Spinal cord (tissue), 10 donors: Measurements from ENCODE around the gene DVL2. TPM values are rescaled to one million over a fixed set of nuclear protein-coding genes. Genes with fewer than 3 reads are reported as not detected.
"Not testable (repeated sequence)": the region's sequence is repeated elsewhere in the genome, so short reads cannot be mapped to it uniquely, and the experiment has no call there.

ENCODE experiments used
- DNase-seq, 6 donors: peaks; one replicate each; pipeline versions ENCODE4 v3.0.0 to v3.0.0-alpha.2; 2013 to 2015; ENCODE audit warnings: low spot score in 6 of 6, low read depth in 4 of 6
- H3K27ac ChIP-seq: one replicate; pipeline ENCODE4 v1.5.1; 2013; ENCODE audit warnings: low read depth, low read length, control low read depth
- H3K27me3 ChIP-seq: one replicate; pipeline ENCODE4 v1.6.1; 2013; ENCODE audit warnings: low read length; ENCODE audit not compliant: control insufficient read depth, insufficient read depth
- H3K36me3 ChIP-seq: one replicate; pipeline ENCODE4 v1.6.1; 2013; ENCODE audit warnings: low read length; ENCODE audit not compliant: control insufficient read depth, insufficient read depth
- H3K4me1 ChIP-seq: one replicate; pipeline ENCODE4 v1.6.1; 2013; ENCODE audit warnings: low read length; ENCODE audit not compliant: control insufficient read depth, insufficient read depth
- H3K4me3 ChIP-seq: one replicate; pipeline ENCODE4 v1.5.1; 2013; ENCODE audit warnings: low read depth, low read length, control low read depth
- H3K9me3 ChIP-seq: one replicate; pipeline ENCODE4 v1.6.1; 2013; ENCODE audit warnings: low read length; ENCODE audit not compliant: control insufficient read depth, insufficient read depth
- WGBS: methylation state at CpG from one replicate; pipeline ENCODE4 v1.1.5; 2013; ENCODE audit warnings: missing lambda C conversion rate; ENCODE audit not compliant: insufficient coverage; 5-methylcytosine and 5-hydroxymethylcytosine counted together
- polyA plus RNA-seq, 2 donors: library from polyadenylated mRNA; unstranded; fragments of 120-200 nt; gene quantifications; one replicate each; pipeline ENCODE4 v1.2.1, GENCODE V29; 2013; ENCODE audit not compliant: insufficient read length in 2 of 2
- total RNA-seq, 2 donors: library from RNA; depleted of rRNA in 1 of 2; stranded (reverse); fragments of 120-200 nt in 1 of 2; fragments of >200 nt in 1 of 2; gene quantifications; one replicate each; pipeline versions ENCODE4 v1.2.3 to v1.2.4, GENCODE V29; 2013 to 2014
- donor health status: healthy.

The DVL2 gene
- total and polyA plus RNA-seq, 4 donors: 31.7 to 59.7 (median 47.2) TPM

- DNase-seq: no peak
- H3K27ac ChIP-seq: no peak overlapping the region
- H3K9me3 ChIP-seq: no peaks in the 10 kb centered on the region
- H3K4me3 ChIP-seq: no peak overlapping the region
- no CpG with 5 or more reads among the region's 5 CpGs for WGBS
- H3K36me3 ChIP-seq: peaks cover 32% of the 10 kb centered on the region
- no peaks in the 10 kb centered on the region for H3K27me3 ChIP-seq
- H3K4me1 ChIP-seq: peaks cover 34% of the 10 kb centered on the region
Measured at GRCh38 chr17:7246779-7247178, 12.5 kb upstream of the DVL2 start.

- peaks cover 43% of the 10 kb centered on the region for H3K36me3 ChIP-seq
- 86% methylated on average over 4 of the region's 10 CpGs for WGBS
- H3K27ac ChIP-seq, H3K4me3 ChIP-seq, DNase-seq, H3K27me3 ChIP-seq, H3K9me3 ChIP-seq: not testable (repeated sequence)
- peaks cover 26% of the 10 kb centered on the region for H3K4me1 ChIP-seq
Measured at GRCh38 chr17:7243838-7244237, 9.5 kb upstream of the DVL2 start.

GRCh38 chr17:7243453-7243729 is 9.1 kb upstream of the DVL2 start:
- H3K36me3 ChIP-seq: peaks cover 43% of the 10 kb centered on the region
- peak overlapping the region; percentile 89 for H3K4me3 ChIP-seq
- H3K9me3 ChIP-seq: no peaks in the 10 kb centered on the region
- H3K27ac ChIP-seq: peak overlapping the region; percentile 100
- no peaks in the 10 kb centered on the region for H3K27me3 ChIP-seq
- H3K4me1 ChIP-seq: peaks cover 22% of the 10 kb centered on the region
- WGBS: 17% methylated on average over 1 of the region's 2 CpGs
- no peak for DNase-seq

GRCh38 chr17:7242717-7243452 is 8.6 kb upstream of the DVL2 start:
- H3K36me3 ChIP-seq: peaks cover 43% of the 10 kb centered on the region
- H3K27ac ChIP-seq: peak overlapping the region; percentile 100
- no peaks in the 10 kb centered on the region for H3K27me3 ChIP-seq
- H3K4me3 ChIP-seq: peak overlapping the region; percentile 89
- DNase-seq: peak; percentile 94 to 100 (median 98)
- peaks cover 22% of the 10 kb centered on the region for H3K4me1 ChIP-seq
- H3K9me3 ChIP-seq: no peaks in the 10 kb centered on the region
- WGBS: under 1% methylated on average over 49 of the region's 49 CpGs

- DNase-seq: peak; percentile 92 to 99 (median 96)
- no peaks in the 10 kb centered on the region for H3K27me3 ChIP-seq
- H3K9me3 ChIP-seq: no peaks in the 10 kb centered on the region
- WGBS: 0% methylated on average over 45 of the region's 62 CpGs
- H3K4me3 ChIP-seq: peak within 1 kb of the TSS; percentile 89
- peaks cover 43% of the 10 kb centered on the region for H3K36me3 ChIP-seq
- H3K4me1 ChIP-seq: peaks cover 27% of the 10 kb centered on the region
- peak within 1 kb of the TSS; percentile 100 for H3K27ac ChIP-seq
Measured at GRCh38 chr17:7241783-7242716, 7.7 kb upstream of the DVL2 start, which contains the start of gene GABARAP. Gene GABARAP, minus strand, starts transcription at chr17:7242449. Its CDS starts 119 bp downstream, at chr17:7242330.

- WGBS: 62% methylated on average over 6 of the region's 9 CpGs
- Histone ChIP-seq H3K4me1 (peaks cover 35% of the 10 kb centered on the region), H3K27me3 (no peaks in the 10 kb centered on the region), H3K4me3 (peak overlapping the region; percentile 89), H3K9me3 (no peaks in the 10 kb centered on the region), H3K27ac (peak overlapping the region; percentile 100), H3K36me3 (peaks cover 44% of the 10 kb centered on the region)
- DNase-seq: no peak
Measured at GRCh38 chr17:7241090-7241733, 6.9 kb upstream of the DVL2 start.

GRCh38 chr17:7240375-7240774 is 6.1 kb upstream of the DVL2 start:
- H3K27me3 ChIP-seq: no peaks in the 10 kb centered on the region
- peak overlapping the region; percentile 99 for H3K4me3 ChIP-seq
- no peaks in the 10 kb centered on the region for H3K9me3 ChIP-seq
- peak overlapping the region; percentile 100 for H3K27ac ChIP-seq
- WGBS: no CpG with 5 or more reads among the region's 4 CpGs
- no peak for DNase-seq
- H3K4me1 ChIP-seq: peaks cover 41% of the 10 kb centered on the region
- peaks cover 45% of the 10 kb centered on the region for H3K36me3 ChIP-seq

GRCh38 chr17:7239091-7240027 is 5.0 kb upstream of the DVL2 start, which contains the start of gene PHF23:
Gene PHF23, minus strand, starts transcription at chr17:7239457. Its CDS starts 178 bp downstream, at chr17:7239279.
- Histone ChIP-seq H3K4me3 (peak within 1 kb of the TSS; percentile 99), H3K36me3 (peaks cover 42% of the 10 kb centered on the region), H3K27ac (peak within 1 kb of the TSS; percentile 91), H3K9me3 (no peaks in the 10 kb centered on the region), H3K4me1 (peaks cover 47% of the 10 kb centered on the region), H3K27me3 (no peaks in the 10 kb centered on the region)
- WGBS: under 1% methylated on average over 53 of the region's 72 CpGs
- DNase-seq: peak; percentile 97 to 100 (median 100)
